Activated CD4-positive, alpha-beta T cell treated with anti-CD3 and anti-CD28 coated beads for 24 hours (primary cell): Measurements from ENCODE around the gene GIGYF1.

ENCODE experiments used
- DNase-seq, 2 donors: peaks; one replicate each; pipeline ENCODE4 v3.0.0-alpha.2; 2020; ENCODE audit warnings: low read depth in 2 of 2

The GIGYF1 gene

GRCh38 chr7:100685049-100685605 is 8.9 kb downstream of the GIGYF1 start:
- DNase-seq = no peak

- DNase-seq = no peak
Measured at GRCh38 chr7:100684534-100685042, 9.5 kb downstream of the GIGYF1 start.

- DNase-seq = no peak
Measured at GRCh38 chr7:100683659-100684533, 10.2 kb downstream of the GIGYF1 start.

DNA sequence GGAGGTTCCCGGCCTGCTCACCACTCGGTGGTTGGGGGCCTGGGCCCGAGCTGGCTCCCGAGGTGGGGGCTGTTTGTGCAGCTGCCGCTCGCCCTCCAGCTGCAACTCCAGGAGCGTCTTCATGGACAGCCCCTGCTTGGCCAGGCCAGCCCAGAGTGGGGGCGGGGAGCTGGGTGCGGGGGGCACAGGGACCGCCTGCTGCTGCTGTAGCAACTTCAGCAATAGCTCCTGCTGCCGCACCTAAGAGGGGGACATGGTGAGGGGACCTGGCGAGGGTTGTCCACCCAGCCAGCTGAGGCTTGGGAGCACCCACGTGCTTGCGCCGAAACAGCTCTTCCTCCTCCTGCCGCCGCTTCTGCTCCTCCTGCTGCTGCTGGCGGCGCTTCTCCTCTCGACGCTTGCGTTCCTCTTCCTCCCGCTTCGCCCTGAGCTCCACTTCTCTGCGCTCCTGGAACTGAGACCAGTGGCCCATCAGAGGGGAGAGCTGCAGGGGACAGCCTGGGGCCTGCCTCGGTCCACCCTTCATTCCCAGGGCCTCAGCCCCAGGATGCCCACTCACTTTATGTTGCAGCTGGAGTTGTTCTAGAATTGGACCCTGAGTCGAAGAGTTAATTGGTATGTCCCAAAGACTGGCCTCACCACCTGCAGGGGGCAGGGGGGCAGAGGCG is 10.9 kb downstream of the GIGYF1 start:
- no peak for DNase-seq

DNA sequence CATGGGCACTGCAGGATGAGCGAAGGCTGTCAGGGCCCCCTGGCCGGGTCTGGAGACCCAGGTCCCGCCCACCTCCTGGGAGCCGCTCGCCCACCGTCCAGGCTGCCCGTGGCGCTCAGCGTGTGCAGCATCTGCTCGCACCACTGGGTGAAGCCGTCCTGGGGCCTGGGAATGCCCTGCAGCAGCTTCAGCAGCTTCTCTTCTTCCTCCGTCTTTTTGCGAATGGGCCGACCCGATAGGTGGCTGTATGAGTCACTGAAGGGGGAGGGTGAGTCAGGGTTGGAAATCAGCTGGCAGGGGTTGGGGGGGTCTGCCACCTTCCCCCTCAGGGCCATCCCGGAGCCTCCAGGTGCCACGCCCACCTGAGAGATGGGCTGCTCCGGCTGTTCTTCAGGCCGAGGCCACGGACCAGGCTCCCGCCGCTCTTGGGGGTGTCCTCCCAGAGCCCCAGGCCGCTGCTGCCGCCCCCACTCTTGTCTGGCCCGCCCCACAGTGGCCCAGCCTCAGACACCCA is 11.8 kb downstream of the GIGYF1 start:
- DNase-seq = no peak

- no peak for DNase-seq
Measured at GRCh38 chr7:100681491-100682227, 12.4 kb downstream of the GIGYF1 start.

- DNase-seq = no peak
Measured at GRCh38 chr7:100680576-100681271, 13.3 kb downstream of the GIGYF1 start.

- DNase-seq = no peak
Measured at GRCh38 chr7:100679927-100680575, 14.0 kb downstream of the GIGYF1 start.

DNA sequence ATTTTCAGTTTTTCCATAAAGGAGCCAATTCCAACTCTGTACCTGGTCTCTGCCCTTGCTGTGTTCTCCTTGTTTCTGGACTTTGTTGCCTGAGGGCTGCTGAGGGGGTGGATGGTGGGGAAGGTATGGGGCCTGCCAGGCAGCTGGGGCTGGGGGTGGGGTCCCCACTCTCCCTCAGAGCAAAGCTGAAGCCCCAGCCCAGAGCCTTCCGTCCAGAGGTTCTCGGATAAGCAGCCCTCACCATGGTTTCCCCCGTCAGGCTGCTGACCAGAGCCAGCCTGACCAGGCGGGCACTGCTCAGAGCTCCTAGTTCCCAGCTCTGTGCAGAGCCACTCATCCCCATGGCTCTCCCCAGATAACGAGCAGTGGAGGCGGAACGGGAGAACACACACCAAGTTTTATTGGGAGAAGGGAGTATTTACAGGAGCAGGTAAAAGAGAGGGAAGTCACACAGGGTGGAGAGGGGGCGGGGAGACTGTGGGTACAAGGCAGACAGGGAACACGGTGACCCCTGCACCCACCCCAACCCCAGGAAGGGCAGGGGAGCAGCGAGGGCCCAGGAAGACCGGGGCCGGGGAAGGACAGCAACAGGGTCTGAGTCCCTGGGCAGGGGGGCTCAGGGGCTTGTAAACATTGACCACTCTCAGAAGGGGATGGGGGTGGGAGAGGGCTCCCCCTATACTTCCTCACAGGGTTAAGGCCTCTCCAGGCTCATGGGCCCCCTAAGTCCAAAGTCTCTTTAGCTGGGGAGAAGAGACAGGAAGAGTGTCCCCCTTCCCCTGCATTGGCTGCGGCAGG is 14.7 kb downstream of the GIGYF1 start:
- DNase-seq = no peak

- no peak for DNase-seq
Measured at GRCh38 chr7:100678291-100678984, 15.6 kb downstream of the GIGYF1 start.

DNA sequence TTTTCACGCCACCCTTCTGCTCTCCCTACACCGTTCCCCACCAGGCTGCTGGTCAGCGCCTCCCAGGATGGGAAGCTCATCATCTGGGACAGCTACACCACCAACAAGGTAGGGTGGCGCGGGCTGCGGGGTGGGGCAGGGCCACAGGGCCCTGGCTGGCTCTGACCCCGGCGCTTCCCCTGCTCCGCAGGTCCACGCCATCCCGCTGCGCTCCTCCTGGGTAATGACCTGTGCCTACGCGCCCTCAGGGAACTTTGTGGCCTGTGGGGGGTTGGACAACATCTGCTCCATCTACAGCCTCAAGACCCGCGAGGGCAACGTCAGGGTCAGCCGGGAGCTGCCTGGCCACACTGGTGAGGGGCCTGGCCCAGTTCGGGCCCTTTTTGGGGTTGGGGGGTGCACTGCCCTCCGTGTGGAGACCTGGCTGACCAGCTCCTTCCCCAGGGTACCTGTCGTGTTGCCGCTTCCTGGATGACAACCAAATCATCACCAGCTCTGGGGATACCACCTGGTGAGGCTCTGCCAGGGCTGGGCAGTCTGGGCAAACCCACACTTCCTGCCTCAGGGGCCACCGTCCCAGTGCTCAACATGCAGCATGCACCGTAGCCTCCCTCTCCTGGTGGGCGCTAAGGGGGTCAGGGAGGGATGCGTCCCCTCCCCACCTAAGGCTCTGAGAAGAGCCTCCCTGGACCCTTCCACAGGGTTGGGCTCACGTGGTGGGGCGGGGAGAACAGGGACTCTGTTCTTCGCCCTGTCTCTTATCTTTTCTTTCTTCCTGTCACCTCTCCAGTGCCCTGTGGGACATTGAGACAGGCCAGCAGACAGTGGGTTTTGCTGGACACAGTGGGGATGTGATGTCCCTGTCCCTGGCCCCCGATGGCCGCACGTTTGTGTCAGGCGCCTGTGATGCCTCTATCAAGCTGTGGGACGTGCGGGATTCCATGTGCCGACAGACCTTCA is 16.5 kb downstream of the GIGYF1 start:
- no peak for DNase-seq

GRCh38 chr7:100676501-100677306 is 17.3 kb downstream of the GIGYF1 start:
- DNase-seq = no peak

DNA sequence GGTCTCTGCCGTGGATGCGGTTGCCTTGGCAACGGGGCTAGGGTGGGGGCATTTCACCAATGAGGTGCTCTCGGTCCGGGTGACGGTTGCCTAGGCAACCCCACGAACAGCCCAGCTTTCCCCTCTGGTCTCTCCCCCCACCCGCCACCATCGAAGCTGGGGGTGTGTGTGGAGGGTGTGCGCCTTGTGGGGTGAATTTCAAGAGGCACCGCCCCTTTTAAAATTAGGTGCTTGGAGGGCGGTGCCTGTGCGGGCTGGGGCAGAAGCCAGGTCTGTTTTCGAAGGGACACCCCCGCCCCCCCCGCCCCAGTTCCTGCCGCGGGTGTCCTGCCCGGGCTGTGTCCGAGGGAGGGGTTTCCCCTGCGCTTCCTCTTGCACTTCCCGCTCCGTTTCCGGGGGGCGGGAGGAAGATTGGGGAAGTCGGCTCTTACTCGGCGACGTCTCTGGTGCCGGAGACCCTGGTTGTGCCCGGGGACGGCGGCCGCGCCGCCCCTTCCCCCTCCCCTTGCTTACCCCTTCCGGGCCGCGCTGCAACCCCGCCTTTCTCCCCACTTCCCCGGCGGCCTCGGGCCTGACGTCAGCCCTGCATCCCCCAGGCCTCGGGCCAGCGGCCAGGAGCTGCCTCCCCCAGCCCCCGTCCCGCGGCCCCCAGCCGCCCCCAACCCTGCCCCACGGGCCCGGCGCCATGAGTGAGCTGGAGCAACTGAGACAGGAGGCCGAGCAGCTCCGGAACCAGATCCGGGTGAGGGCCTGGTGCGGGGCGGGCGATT is 18.3 kb downstream of the GIGYF1 start:
- peak; percentile 57 to 70 for DNase-seq

DNA sequence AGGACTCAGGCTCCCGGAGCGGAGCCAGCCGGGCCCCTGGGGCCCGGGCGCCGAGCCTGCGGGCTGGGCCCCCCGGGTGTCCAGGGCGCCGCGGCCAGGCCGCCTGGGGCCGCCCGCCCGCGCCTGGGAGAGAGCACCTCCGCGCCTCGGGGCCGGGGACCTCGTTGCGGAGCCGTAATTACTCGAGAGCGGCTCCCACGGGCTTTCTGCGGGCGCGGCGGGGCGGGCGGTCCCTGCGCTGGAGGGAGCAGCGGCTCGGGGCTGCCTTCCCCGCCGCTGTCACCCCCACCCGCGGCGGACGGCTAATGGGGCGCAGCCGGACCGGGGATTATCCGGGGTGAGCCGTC is 19.0 kb downstream of the GIGYF1 start:
- DNase-seq = no peak

- DNase-seq = no peak
Measured at GRCh38 chr7:100674411-100675104, 19.5 kb downstream of the GIGYF1 start.

GRCh38 chr7:100673942-100674410 is 20.1 kb downstream of the GIGYF1 start:
- no peak for DNase-seq
